HG03457 (cell line): ENCODE data around the gene CCR2.
"Not testable (repeated sequence)": the region's sequence is repeated elsewhere in the genome, so short reads cannot be mapped to it uniquely, and the experiment has no call there.

Experiments used
- ATAC-seq: cut with Tn5 transposase; IDR thresholded peaks from one replicate; pipeline ENCODE4 v1.9.1; 2021; ENCODE audit warnings: moderate number of reproducible peaks; ENCODE audit not compliant: unreplicated experiment

The CCR2 gene

GRCh38 chr3:46400846-46401245, 46.9 kb downstream of the CCR2 start:
- no peak for ATAC-seq

- ATAC-seq: no peak
Observed at GRCh38 chr3:46401579-46401978, 47.7 kb downstream of the CCR2 start.

- not testable (repeated sequence) for ATAC-seq
Observed at GRCh38 chr3:46402902-46403301, 49.0 kb downstream of the CCR2 start.

GRCh38 chr3:46405301-46406019, 51.5 kb downstream of the CCR2 start:
- no peak for ATAC-seq

- ATAC-seq: no peak
Observed at GRCh38 chr3:46406443-46406787, 52.5 kb downstream of the CCR2 start.

- ATAC-seq: no peak
Observed at GRCh38 chr3:46406788-46407611, 53.1 kb downstream of the CCR2 start, which contains the start of the genes CCR5AS and CCRL2. TSS of gene CCR5AS (minus strand) at chr3:46407066. TSS of gene CCRL2 (plus strand) at chr3:46407259. CDS start at chr3:46408080, 821 bp downstream.

GRCh38 chr3:46407970-46408369, 54.1 kb downstream of the CCR2 start:
- no peak for ATAC-seq

GRCh38 chr3:46408853-46409252, 54.9 kb downstream of the CCR2 start:
- ATAC-seq: no peak

GRCh38 chr3:46409739-46410489, 56.0 kb downstream of the CCR2 start:
- no peak for ATAC-seq
